AG04450 (cell line): ENCODE data around the gene NOS3. TPM values are rescaled to one million over a fixed set of nuclear protein-coding genes. Genes with fewer than 3 reads are reported as not detected.

Source experiments
- CTCF ChIA-PET: fragments of 300-600, 350-600 bp; formaldehyde crosslinking; extraction: SDS; loops from one replicate; lab custom pipeline; 2022; ENCODE audit warnings: antibody characterized with exemption, inconsistent platforms; lab: Charles Lee
- POLR2A ChIA-PET: fragments of 350-600 bp; formaldehyde crosslinking; extraction: SDS; loops from one replicate; lab custom pipeline; 2021; ENCODE audit warnings: antibody characterized with exemption, inconsistent platforms; lab: Yijun Ruan, JAX
- DNase-seq: peaks from one replicate; pipeline ENCODE4 v3.0.0-alpha.2; 2011; ENCODE audit warnings: low read depth, low spot score
- H3K27ac ChIP-seq: one replicate; pipeline ENCODE4 v1.5.1; 2012; ENCODE audit warnings: low read depth, low read length, control low read depth
- H3K27me3 ChIP-seq: one replicate; pipeline ENCODE4 v1.6.0; 2012; ENCODE audit warnings: low read length; ENCODE audit not compliant: control insufficient read depth, insufficient read depth
- H3K4me3 ChIP-seq: 2 replicates; pipeline ENCODE4 v1.5.1; 2011; ENCODE audit warnings: mild to moderate bottlenecking, low read depth, low read length, control low read depth
- H3K9me3 ChIP-seq: 2 replicates; pipeline ENCODE4 v1.5.1; 2012; ENCODE audit warnings: low read length; ENCODE audit not compliant: control insufficient read depth, insufficient read depth
- CTCF ChIP-seq: IDR thresholded peaks from 2 replicates; pipeline ENCODE4 v1.5.1; 2011; ENCODE audit warnings: low read depth, low read length, control low read depth, inconsistent platforms
- polyA plus RNA-seq: library from polyadenylated mRNA; depleted of rRNA; stranded (reverse); fragments of >200 nt; gene quantifications from 2 replicates; pipeline ENCODE4 v1.2.3, GENCODE V29; 2011

Gene NOS3
- polyA plus RNA-seq, 1 experiment, result 0.60 TPM

GRCh38 chr7:151019130-151019447 is 28.3 kb downstream of the NOS3 start:
- DNase-seq, result no peak
- Histone ChIP-seq H3K9me3 (no peaks in the 10 kb centered on the region; the same call in 1 of the 2 replicates), H3K4me3 (no peak overlapping the region; the same call in 1 of the 2 replicates), H3K27ac (no peak overlapping the region), H3K27me3 (peaks cover 54% of the 10 kb centered on the region)
- CTCF ChIA-PET, result interaction anchor here (0.8 to 4.0 kb wide), 19 partner anchors 9 to 120 kb away, joined by 3 to 32 read pairs (median 5); partner anchors contain the start of genes ABCB8 and CDK5
- TF ChIP-seq CTCF, result no peak
- POLR2A ChIA-PET, result interaction anchor here (1.3 kb wide), 1 partner anchor 9 kb away, joined by 4 read pairs; the partner anchor contains the start of gene ABCB8

- Histone ChIP-seq H3K27ac (no peak overlapping the region), H3K9me3 (no peaks in the 10 kb centered on the region; the same call in 1 of the 2 replicates), H3K27me3 (peaks cover 54% of the 10 kb centered on the region), H3K4me3 (no peak overlapping the region)
- TF ChIP-seq CTCF, result no peak
- ChIA-PET POLR2A (no interaction called here), CTCF (interaction anchor here (1.2 to 2.8 kb wide), 3 partner anchors 9 to 90 kb away, joined by 5 to 12 read pairs (median 11); no protein-coding TSS in a partner anchor)
- no peak for DNase-seq
Measured at GRCh38 chr7:151020231-151020630, 29.4 kb downstream of the NOS3 start.

- no peak overlapping the region for H3K27ac ChIP-seq
- peaks cover 40% of the 10 kb centered on the region for H3K27me3 ChIP-seq
- DNase-seq, result no peak
- TF ChIP-seq CTCF, result no peak
- H3K4me3 ChIP-seq, result no peak overlapping the region
- no peaks in the 10 kb centered on the region; the same call in 1 of the 2 replicates for H3K9me3 ChIP-seq
- POLR2A ChIA-PET, result no interaction called here
- CTCF ChIA-PET, result no interaction called here
Measured at GRCh38 chr7:151023232-151023631, 32.4 kb downstream of the NOS3 start.

- CTCF ChIA-PET, result interaction anchor here (0.6 to 0.7 kb wide), 2 partner anchors 41 to 61 kb away, joined by 3 to 10 read pairs; no protein-coding TSS in a partner anchor
- Histone ChIP-seq H3K27me3 (peaks cover 30% of the 10 kb centered on the region), H3K9me3 (no peaks in the 10 kb centered on the region), H3K4me3 (no peak within 1 kb of the TSS), H3K27ac (no peak within 1 kb of the TSS)
- POLR2A ChIA-PET, result no interaction called here
- no peak for DNase-seq
- no peak for TF ChIP-seq CTCF
Measured at GRCh38 chr7:151024435-151025056, 33.7 kb downstream of the NOS3 start, which contains the start of gene ATG9B. TSS of gene ATG9B (minus strand) at chr7:151024494. CDS start at chr7:151024423, 71 bp downstream.
